Upper lobe of left lung (tissue), 6 donors: ENCODE data around the gene PFN1. TPM values are rescaled to one million over a fixed set of nuclear protein-coding genes. Genes with fewer than 3 reads are reported as not detected.
A peak's percentile ranks its signal among the peaks of the same experiment; 100 is the strongest.

Experiments used
- ATAC-seq, 2 donors: fragments of 200-7000 bp; cut with Tn5 transposase; one replicate each; pipeline ENCODE4 v1.9.1; 2022; ENCODE audit warnings: mild to moderate bottlenecking in 2 of 2, moderate library complexity in 2 of 2; ENCODE audit not compliant: low FRiP score in 2 of 2
- DNase-seq, 2 donors: peaks; one replicate each; pipeline ENCODE4 v3.0.0-alpha.2; 2019 to 2020
- H3K27ac ChIP-seq, 4 donors: fragments of 200-600 bp; sonication (generic); one replicate each; pipeline ENCODE4 v1.5.1; 2016 to 2019
- H3K27me3 ChIP-seq, 4 donors: fragments of 200-600 bp; sonication (generic); one replicate each; pipeline ENCODE4 v1.5.1; 2017 to 2019
- H3K36me3 ChIP-seq, 4 donors: fragments of 200-600 bp; sonication (generic); one replicate each; pipeline ENCODE4 v1.5.1; 2016 to 2019
- H3K4me1 ChIP-seq, 4 donors: fragments of 200-600 bp; sonication (generic); one replicate each; pipeline ENCODE4 v1.5.1; 2018 to 2019
- H3K4me3 ChIP-seq, 4 donors: fragments of 200-600 bp; sonication (generic); one replicate each; pipeline ENCODE4 v1.5.1; 2017 to 2019; ENCODE audit warnings: mild to moderate bottlenecking in 2 of 4, moderate library complexity in 1 of 4
- H3K9me3 ChIP-seq, 4 donors: fragments of 200-600 bp; sonication (generic); one replicate each; pipeline ENCODE4 v1.5.1; 2018 to 2019
- EP300 ChIP-seq, 4 donors: sonication (generic); formaldehyde crosslinking; IDR thresholded peaks; one replicate each; pipeline ENCODE4 v1.5.1; 2017; ENCODE audit warnings: antibody characterized with exemption in 4 of 4, control low read depth in 2 of 4
- POLR2A ChIP-seq, 4 donors: fragments of 450-650 bp; IDR thresholded peaks; one replicate each; pipeline ENCODE4 v1.5.1; 2016 to 2017; ENCODE audit warnings: antibody characterized with exemption in 4 of 4, mild to moderate bottlenecking in 2 of 4
- POLR2AphosphoS5 ChIP-seq, 2 donors: sonication (generic); formaldehyde crosslinking; IDR thresholded peaks; one replicate each; pipeline ENCODE4 v1.5.1; 2017; ENCODE audit warnings: antibody characterized with exemption in 2 of 2
- WGBS, 2 donors: methylation state at CpG; one replicate each; pipeline ENCODE4 v1.1.5; 2017 to 2018; 5-methylcytosine and 5-hydroxymethylcytosine counted together
- total RNA-seq, 6 donors: library from RNA; depleted of rRNA in 4 of 6; stranded (reverse); fragments of >200 nt in 4 of 6; gene quantifications; one replicate each; pipeline versions ENCODE4 v1.1.0 to v1.2.1, GENCODE V29; 2016 to 2021
- TF ChIP-seq, protein P1 (sequence below), 6 experiments: fragments of 450-650 bp in 4 of 6; fragments of 200-600 bp in 2 of 6; sonication (generic) in 2 of 6; IDR thresholded peaks; one replicate each; pipeline ENCODE4 v1.5.1; 2016 to 2019; ENCODE audit warnings: antibody characterized with exemption in 6 of 6
- donor health status: DM: no; HTN: no; CAD: no; lungs with moderate emphysema.
- donor health status: DM: no; HTN: yes; CAD: no; lungs with severe emphysema.

PFN1 gene
- total RNA-seq, 6 donors from 2014 or later = 403 to 814 (median 641) TPM

- DNase-seq (no peak), ATAC-seq (no peak)
- TF ChIP-seq, protein P1, sequence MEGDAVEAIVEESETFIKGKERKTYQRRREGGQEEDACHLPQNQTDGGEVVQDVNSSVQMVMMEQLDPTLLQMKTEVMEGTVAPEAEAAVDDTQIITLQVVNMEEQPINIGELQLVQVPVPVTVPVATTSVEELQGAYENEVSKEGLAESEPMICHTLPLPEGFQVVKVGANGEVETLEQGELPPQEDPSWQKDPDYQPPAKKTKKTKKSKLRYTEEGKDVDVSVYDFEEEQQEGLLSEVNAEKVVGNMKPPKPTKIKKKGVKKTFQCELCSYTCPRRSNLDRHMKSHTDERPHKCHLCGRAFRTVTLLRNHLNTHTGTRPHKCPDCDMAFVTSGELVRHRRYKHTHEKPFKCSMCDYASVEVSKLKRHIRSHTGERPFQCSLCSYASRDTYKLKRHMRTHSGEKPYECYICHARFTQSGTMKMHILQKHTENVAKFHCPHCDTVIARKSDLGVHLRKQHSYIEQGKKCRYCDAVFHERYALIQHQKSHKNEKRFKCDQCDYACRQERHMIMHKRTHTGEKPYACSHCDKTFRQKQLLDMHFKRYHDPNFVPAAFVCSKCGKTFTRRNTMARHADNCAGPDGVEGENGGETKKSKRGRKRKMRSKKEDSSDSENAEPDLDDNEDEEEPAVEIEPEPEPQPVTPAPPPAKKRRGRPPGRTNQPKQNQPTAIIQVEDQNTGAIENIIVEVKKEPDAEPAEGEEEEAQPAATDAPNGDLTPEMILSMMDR (IDR thresholded peaks at IDR 0.05) = no peak
- TF ChIP-seq EP300 (IDR thresholded peaks at IDR 0.05) (no peak), POLR2AphosphoS5 (IDR thresholded peaks at IDR 0.05) (no peak), POLR2A (IDR thresholded peaks at IDR 0.05) (no peak)
- H3K9me3 ChIP-seq = no peaks in the 10 kb centered on the region
- no peak overlapping the region for H3K4me3 ChIP-seq
- H3K27me3 ChIP-seq = no peaks in the 10 kb centered on the region
- peaks cover 15 to 84% (median 55%) of the 10 kb centered on the region in 4 donors for H3K36me3 ChIP-seq
- H3K4me1 ChIP-seq = peaks cover 12 to 30% (median 25%) of the 10 kb centered on the region in 4 donors
- no peak overlapping the region for H3K27ac ChIP-seq
- 92 to 93% methylated on average over 12 of the region's 12 CpGs for WGBS, 2 donors
Measured at GRCh38 chr17:4972322-4972721, 24.0 kb upstream of the PFN1 start.

DNA sequence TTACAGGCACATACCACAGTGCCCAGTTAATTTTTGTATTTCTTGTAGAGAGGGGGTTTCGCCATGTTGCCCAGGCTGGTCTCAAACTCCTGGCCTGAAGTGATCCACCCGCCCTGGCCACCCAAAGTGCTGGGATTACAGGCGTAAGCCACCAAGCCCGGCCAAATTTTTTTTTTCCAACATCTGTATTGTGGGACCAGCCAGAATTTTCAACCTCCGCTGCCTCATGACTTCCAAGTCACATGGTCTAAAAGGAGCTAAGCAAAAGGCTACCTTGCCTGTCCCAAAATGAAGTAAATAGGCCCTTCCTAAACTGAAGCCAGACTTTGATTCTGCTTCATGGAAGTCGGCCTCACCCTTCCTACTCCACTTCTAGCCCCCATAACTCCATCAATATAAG lies 23.5 kb upstream of the PFN1 start:
- DNase-seq (no peak), ATAC-seq (no peak)
- no peak for TF ChIP-seq EP300 (IDR thresholded peaks at IDR 0.05)
- no peak overlapping the region for H3K4me3 ChIP-seq
- H3K27ac ChIP-seq = no peak overlapping the region
- peaks cover 10 to 79% (median 50%) of the 10 kb centered on the region in 4 donors for H3K36me3 ChIP-seq
- WGBS, 2 donors = 99% methylated on average over 6 of the region's 6 CpGs
- H3K9me3 ChIP-seq = no peaks in the 10 kb centered on the region
- H3K4me1 ChIP-seq = peaks cover 12 to 30% (median 25%) of the 10 kb centered on the region in 4 donors
- no peaks in the 10 kb centered on the region for H3K27me3 ChIP-seq

- Histone ChIP-seq H3K4me1 (peaks cover 25 to 45% (median 36%) of the 10 kb centered on the region in 4 donors), H3K27me3 (no peaks in the 10 kb centered on the region), H3K36me3 (peaks cover 9 to 64% (median 41%) of the 10 kb centered on the region in 4 donors), H3K27ac (peak overlapping the region in 2 of 4 donors; percentile 28 to 95), H3K4me3 (no peak overlapping the region), H3K9me3 (no peaks in the 10 kb centered on the region)
- TF ChIP-seq EP300 (IDR thresholded peaks at IDR 0.05) = no peak
- no peak for TF ChIP-seq POLR2AphosphoS5 (IDR thresholded peaks at IDR 0.05)
- TF ChIP-seq, protein P1 (IDR thresholded peaks at IDR 0.05) = no peak
- no peak for TF ChIP-seq POLR2A (IDR thresholded peaks at IDR 0.05)
- 94 to 97% methylated on average over 8 of the region's 8 CpGs for WGBS, 2 donors
- ATAC-seq (no peak), DNase-seq (no peak)
Measured at GRCh38 chr17:4970273-4970672, 21.9 kb upstream of the PFN1 start.

DNA sequence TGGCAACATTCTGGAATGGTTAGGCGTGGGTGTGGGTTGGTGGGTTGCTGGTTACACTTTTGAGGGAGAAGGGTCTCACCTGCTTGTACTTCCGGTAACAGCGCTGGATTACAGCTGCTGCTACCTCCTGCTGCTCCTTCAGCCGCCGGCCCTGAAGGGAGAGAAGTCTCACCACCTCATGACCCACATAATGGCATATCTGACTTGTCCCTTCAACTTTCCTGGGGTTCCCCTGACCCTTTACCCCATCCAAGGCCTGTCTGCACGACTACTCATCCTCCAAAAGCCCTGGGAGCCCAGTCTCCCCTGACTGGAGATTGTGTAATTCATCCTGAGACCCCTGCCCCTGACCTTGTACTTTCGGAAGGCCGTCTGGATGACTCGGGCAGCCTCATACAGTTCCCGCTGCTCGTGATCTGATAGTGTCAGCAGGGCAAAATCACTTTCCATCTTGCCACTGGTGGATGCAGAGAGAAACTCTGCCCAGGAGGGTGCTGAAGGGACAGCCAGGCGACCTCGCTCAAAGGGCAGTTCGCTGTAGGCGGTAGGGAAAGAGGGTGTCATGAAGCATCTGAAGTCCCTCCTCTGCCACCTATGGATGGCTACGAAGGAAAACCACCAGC lies 21.3 kb upstream of the PFN1 start:
- WGBS, 2 donors = 85 to 86% methylated on average over 14 to 16 of the region's 16 CpGs
- DNase-seq (no peak), ATAC-seq (no peak)
- Histone ChIP-seq H3K4me3 (no peak overlapping the region), H3K36me3 (peaks cover 9 to 59% (median 41%) of the 10 kb centered on the region in 4 donors), H3K27ac (peak overlapping the region; percentile 57 to 95 (median 92)), H3K9me3 (no peaks in the 10 kb centered on the region), H3K27me3 (no peaks in the 10 kb centered on the region), H3K4me1 (peaks cover 26 to 45% (median 36%) of the 10 kb centered on the region in 4 donors)
- TF ChIP-seq POLR2AphosphoS5 (IDR thresholded peaks at IDR 0.05) = no peak
- TF ChIP-seq, protein P1 (IDR thresholded peaks at IDR 0.05) = no peak
- TF ChIP-seq EP300 (IDR thresholded peaks at IDR 0.05) = no peak
- TF ChIP-seq POLR2A (IDR thresholded peaks at IDR 0.05) = no peak

DNA sequence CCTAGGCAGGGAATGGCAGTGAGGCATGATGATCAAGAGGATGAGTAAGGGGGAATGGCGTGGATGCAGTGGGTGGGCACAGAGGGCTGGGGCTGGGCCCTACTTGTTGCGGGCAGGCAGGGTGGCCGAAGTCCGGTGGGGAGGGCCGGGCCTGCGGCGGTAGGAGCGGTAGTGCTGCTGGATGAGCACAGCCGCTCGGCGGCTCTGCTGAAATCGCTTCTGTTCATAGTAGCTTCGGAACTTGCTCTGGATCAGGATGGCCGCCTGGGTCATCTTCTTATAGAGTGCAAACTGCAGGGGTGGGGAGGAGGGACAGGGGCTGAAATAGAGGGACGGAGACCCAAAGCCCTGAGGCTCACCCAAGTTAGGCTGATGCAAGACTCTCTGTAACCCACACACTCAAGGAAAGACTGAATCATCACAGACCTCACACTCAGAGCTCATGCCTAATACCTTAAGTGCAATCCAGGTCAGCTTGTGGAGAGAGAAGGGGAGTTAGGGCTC lies 20.8 kb upstream of the PFN1 start:
- Histone ChIP-seq H3K27ac (peak overlapping the region; percentile 90 to 95 (median 94)), H3K27me3 (no peaks in the 10 kb centered on the region), H3K4me3 (peak overlapping the region in 3 of 4 donors; percentile 66 to 85 (median 82)), H3K36me3 (peaks cover 9 to 54% (median 38%) of the 10 kb centered on the region in 4 donors), H3K9me3 (no peaks in the 10 kb centered on the region), H3K4me1 (peaks cover 26 to 42% (median 35%) of the 10 kb centered on the region in 4 donors)
- ATAC-seq (no peak), DNase-seq (peak in 1 of 2 donors; percentile 83)
- TF ChIP-seq, protein P1 (IDR thresholded peaks at IDR 0.05) = no peak
- TF ChIP-seq POLR2AphosphoS5 (IDR thresholded peaks at IDR 0.05) = no peak
- no peak for TF ChIP-seq POLR2A (IDR thresholded peaks at IDR 0.05)
- 77 to 78% methylated on average over 12 to 15 of the region's 15 CpGs for WGBS, 2 donors
